Fibroblast of lung (primary cell): Measurements from ENCODE around the gene VSTM2B. TPM values are rescaled to one million over a fixed set of nuclear protein-coding genes. Genes with fewer than 3 reads are reported as not detected.

Experiments
- DNase-seq, 2 donors: peaks; one replicate each; pipeline versions ENCODE4 v3.0.0 to v3.0.0-alpha.2; 2010; ENCODE audit warnings: low read depth in 2 of 2
- H2AFZ ChIP-seq: 2 replicates; pipeline ENCODE4 v1.5.1; 2012; ENCODE audit warnings: low read length, control low read depth, inconsistent platforms
- H3K27ac ChIP-seq: 2 replicates; pipeline ENCODE4 v1.5.1; 2011; ENCODE audit warnings: low read length, control low read depth; ENCODE audit not compliant: insufficient read depth
- H3K27me3 ChIP-seq: 2 replicates; pipeline ENCODE4 v1.5.1; 2011; ENCODE audit warnings: mild to moderate bottlenecking, low read length; ENCODE audit not compliant: control insufficient read depth, insufficient read depth
- H3K36me3 ChIP-seq: 2 replicates; pipeline ENCODE4 v1.5.1; 2011; ENCODE audit warnings: low read length; ENCODE audit not compliant: control insufficient read depth, insufficient read depth
- H3K4me1 ChIP-seq: 2 replicates; pipeline ENCODE4 v1.5.1; 2011; ENCODE audit warnings: low read length; ENCODE audit not compliant: control insufficient read depth, insufficient read depth; ENCODE audit errors: extremely low read depth
- H3K4me2 ChIP-seq: 2 replicates; pipeline ENCODE4 v1.5.1; 2011; ENCODE audit warnings: low read length, control low read depth; ENCODE audit not compliant: insufficient read depth; ENCODE audit errors: extremely low read depth
- H3K4me3 ChIP-seq, 4 experiments: fragments of 200-600 bp in 1 of 4; sonication (generic) in 1 of 4; replicated peaks in 1 of 4; 2 replicates each; pipeline ENCODE4 v1.5.1; 2011 to 2016; ENCODE audit warnings: low read length in 4 of 4, low read depth in 3 of 4, mild to moderate bottlenecking in 3 of 4, control low read depth in 2 of 4, inconsistent platforms in 1 of 4, mixed read lengths in 1 of 4; ENCODE audit not compliant: insufficient read depth in 1 of 4; ENCODE audit errors: control extremely low read depth in 1 of 4
- H3K79me2 ChIP-seq: 2 replicates; pipeline ENCODE4 v1.5.1; 2012; ENCODE audit warnings: mild to moderate bottlenecking, low read length, inconsistent platforms; ENCODE audit not compliant: control insufficient read depth, insufficient read depth
- H3K9ac ChIP-seq: 2 replicates; pipeline ENCODE4 v1.5.1; 2011; ENCODE audit warnings: mild to moderate bottlenecking, low read length, control low read depth; ENCODE audit not compliant: insufficient read depth
- H3K9me3 ChIP-seq: 2 replicates; pipeline ENCODE4 v1.5.1; 2012; ENCODE audit warnings: low read depth, low read length; ENCODE audit not compliant: control insufficient read depth, insufficient read depth
- H4K20me1 ChIP-seq: 2 replicates; pipeline ENCODE4 v1.5.1; 2011; ENCODE audit warnings: low read length; ENCODE audit not compliant: control insufficient read depth, insufficient read depth; ENCODE audit errors: extremely low read depth
- EZH2 ChIP-seq: IDR thresholded peaks from 2 replicates; pipeline ENCODE4 v1.5.1; 2012; ENCODE audit warnings: low read length, control low read depth, mild to moderate bottlenecking; ENCODE audit errors: missing control alignments
- polyA plus RNA-seq, 2 donors: library from polyadenylated mRNA; depleted of rRNA in 1 of 2; stranded (reverse) in 1 of 2; unstranded in 1 of 2; fragments of >200 nt; gene quantifications; 2 replicates each; pipeline ENCODE4 v1.2.1, GENCODE V29; 2011 to 2012; ENCODE audit warnings: missing spikeins in 1 of 2
- total RNA-seq: library from RNA; depleted of rRNA; stranded (reverse); fragments of >200 nt; gene quantifications from 2 replicates; pipeline ENCODE4 v1.2.1, GENCODE V29; 2014
- TF ChIP-seq, protein P1 (sequence below), 2 donors: IDR thresholded peaks in 1 of 2; conservative IDR thresholded peaks in 1 of 2; 1 replicate in 1 of 2; 2 replicates in 1 of 2; pipeline ENCODE4 v1.5.1; 2011 to 2012; ENCODE audit warnings: low read length in 2 of 2, control low read depth in 1 of 2, inconsistent platforms in 1 of 2, low read depth in 1 of 2, mild to moderate bottlenecking in 1 of 2

VSTM2B gene
- total and polyA plus RNA-seq, 2 donors (not counting 1 experiment from before 2014, with no cell fraction given): not detected

DNA sequence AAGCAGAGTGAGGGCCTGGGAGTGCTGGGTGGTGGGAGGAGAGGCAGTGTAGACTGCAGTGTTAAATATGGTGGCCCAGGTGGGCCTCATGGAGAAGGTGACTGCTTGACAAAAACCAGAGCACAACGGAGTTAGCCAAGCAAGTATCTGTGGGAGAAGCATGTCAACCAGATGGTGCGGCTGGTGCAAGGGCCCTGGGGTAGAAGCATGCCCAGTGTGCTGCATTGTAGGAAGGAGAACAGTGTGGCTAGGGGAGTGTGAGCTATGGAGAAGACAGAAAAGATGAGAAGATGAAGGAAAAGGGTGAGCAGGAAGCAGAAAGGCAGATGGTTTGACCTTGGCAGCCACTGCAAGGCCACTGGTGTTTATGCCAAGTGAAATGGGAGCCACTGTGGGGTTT is 2.2 kb upstream of the VSTM2B start:
- no peak for DNase-seq
- no peaks in the 10 kb centered on the region for H3K9me3 ChIP-seq
- no peaks in the 10 kb centered on the region for H3K79me2 ChIP-seq
- no peak overlapping the region for H3K4me2 ChIP-seq
- no peak for TF ChIP-seq EZH2
- TF ChIP-seq, protein P1, sequence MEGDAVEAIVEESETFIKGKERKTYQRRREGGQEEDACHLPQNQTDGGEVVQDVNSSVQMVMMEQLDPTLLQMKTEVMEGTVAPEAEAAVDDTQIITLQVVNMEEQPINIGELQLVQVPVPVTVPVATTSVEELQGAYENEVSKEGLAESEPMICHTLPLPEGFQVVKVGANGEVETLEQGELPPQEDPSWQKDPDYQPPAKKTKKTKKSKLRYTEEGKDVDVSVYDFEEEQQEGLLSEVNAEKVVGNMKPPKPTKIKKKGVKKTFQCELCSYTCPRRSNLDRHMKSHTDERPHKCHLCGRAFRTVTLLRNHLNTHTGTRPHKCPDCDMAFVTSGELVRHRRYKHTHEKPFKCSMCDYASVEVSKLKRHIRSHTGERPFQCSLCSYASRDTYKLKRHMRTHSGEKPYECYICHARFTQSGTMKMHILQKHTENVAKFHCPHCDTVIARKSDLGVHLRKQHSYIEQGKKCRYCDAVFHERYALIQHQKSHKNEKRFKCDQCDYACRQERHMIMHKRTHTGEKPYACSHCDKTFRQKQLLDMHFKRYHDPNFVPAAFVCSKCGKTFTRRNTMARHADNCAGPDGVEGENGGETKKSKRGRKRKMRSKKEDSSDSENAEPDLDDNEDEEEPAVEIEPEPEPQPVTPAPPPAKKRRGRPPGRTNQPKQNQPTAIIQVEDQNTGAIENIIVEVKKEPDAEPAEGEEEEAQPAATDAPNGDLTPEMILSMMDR (conservative IDR thresholded peaks at IDR 0.05 in 1 of 2, IDR thresholded peaks at IDR 0.05 in 1 of 2; ENCODE audit: low read depth in 1 of 2, low read length in 2 of 2): no peak
- no peak overlapping the region for H3K27ac ChIP-seq
- H4K20me1 ChIP-seq: no peaks in the 10 kb centered on the region
- peaks cover 27% of the 10 kb centered on the region for H3K27me3 ChIP-seq
- H3K4me3 ChIP-seq: no peak overlapping the region
- no peak overlapping the region for H3K9ac ChIP-seq
- no peak overlapping the region for H2AFZ ChIP-seq
- no peaks in the 10 kb centered on the region for H3K36me3 ChIP-seq
- H3K4me1 ChIP-seq: no peaks in the 10 kb centered on the region

DNA sequence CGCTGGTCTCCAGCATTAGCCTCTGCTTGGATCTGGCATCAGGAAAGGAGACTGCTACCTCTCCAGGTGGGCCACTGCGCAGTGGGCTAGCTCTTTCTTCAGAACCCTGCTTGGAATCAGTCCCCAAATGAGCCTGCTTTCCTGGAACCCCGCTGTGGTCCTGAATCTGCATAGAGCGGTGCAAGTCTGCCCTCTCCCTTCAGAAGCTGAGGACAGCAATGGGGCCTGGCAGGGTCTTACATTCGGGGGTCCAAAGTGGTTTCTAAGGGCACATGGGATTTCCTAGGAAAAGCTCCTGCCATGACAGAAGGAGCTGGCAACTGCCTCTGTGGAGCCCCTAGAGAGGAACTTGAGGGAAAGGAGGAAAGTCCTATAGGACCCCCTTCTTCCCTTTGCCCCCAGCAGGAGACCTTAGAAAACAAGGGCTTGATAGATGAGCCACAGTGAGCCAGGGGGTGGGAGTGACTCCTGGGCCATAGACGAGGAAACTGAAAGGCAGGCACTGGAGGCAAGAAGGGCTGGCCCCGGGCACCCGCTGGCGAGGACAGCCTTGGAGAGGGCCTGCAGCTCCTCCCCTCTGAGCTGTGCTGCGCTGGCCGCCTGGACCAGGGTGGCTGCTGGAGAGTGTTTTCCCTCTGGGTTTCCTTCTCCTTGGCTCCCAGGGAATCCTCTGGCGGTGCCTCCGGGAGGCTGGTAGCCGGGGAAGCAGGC is 1.4 kb upstream of the VSTM2B start:
- Histone ChIP-seq H3K9ac (no peak overlapping the region), H3K4me2 (no peak overlapping the region), H4K20me1 (no peaks in the 10 kb centered on the region), H3K4me1 (no peaks in the 10 kb centered on the region), H3K79me2 (no peaks in the 10 kb centered on the region), H3K36me3 (no peaks in the 10 kb centered on the region), H3K27me3 (peaks cover 35% of the 10 kb centered on the region), H2AFZ (no peak overlapping the region), H3K9me3 (no peaks in the 10 kb centered on the region), H3K27ac (no peak overlapping the region), H3K4me3 (no peak overlapping the region)
- TF ChIP-seq, protein P1 (conservative IDR thresholded peaks at IDR 0.05 in 1 of 2, IDR thresholded peaks at IDR 0.05 in 1 of 2; ENCODE audit: low read depth in 1 of 2, low read length in 2 of 2): no peak
- TF ChIP-seq EZH2: no peak
- no peak for DNase-seq

DNA sequence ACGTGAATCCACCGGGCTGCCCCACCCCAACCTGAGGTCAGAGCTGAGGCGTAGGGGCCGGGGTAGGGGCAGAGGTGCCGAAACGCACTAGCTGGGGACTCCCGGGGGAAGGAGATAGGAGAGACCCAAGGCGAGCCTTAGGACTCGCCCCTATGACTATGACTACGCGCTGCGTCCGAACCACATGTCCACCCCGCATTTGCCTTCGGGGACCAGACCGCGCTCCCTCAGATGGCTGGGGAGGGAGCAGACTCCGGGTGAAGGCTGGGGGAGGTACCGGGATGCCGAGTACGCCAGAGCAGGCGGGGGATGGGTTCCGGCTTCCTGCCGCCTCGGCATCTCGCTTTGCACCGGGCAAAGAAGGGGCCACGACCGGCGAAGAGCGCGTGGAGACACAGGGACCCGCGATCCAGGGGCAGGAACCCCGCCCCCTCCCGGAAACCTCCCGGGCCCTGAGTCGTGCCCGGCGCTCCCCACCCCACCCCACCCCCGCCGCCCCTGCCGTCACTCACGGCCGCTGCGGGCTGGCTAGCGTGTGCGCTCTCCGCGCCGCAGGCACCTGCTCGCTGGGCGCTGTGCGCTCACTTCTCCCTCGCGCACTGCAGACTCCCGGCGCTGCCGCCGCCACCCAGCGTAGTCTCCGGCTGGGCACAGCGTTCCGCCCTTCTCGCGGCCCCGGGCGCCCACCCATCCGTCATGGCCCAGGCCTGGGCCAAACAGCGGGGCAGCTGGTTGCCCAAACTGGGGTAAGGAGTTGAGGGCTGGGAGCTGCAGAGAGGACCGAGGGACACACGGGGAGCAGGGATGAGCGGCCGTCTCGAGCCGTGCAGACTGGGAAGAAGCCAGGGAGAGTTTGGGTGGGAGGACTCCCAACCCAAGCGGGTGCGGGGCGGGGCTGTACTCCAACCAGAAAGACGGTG is 622 bp upstream of the VSTM2B start:
- Histone ChIP-seq H3K4me1 (no peaks in the 10 kb centered on the region), H2AFZ (no peak overlapping the region), H3K36me3 (no peaks in the 10 kb centered on the region), H4K20me1 (no peaks in the 10 kb centered on the region), H3K9ac (no peak overlapping the region), H3K4me2 (no peak overlapping the region), H3K79me2 (no peaks in the 10 kb centered on the region), H3K9me3 (no peaks in the 10 kb centered on the region), H3K27me3 (peaks cover 40% of the 10 kb centered on the region), H3K4me3 (no peak overlapping the region), H3K27ac (no peak overlapping the region)
- no peak for DNase-seq
- no peak for TF ChIP-seq EZH2
- TF ChIP-seq, protein P1 (conservative IDR thresholded peaks at IDR 0.05 in 1 of 2, IDR thresholded peaks at IDR 0.05 in 1 of 2; ENCODE audit: low read depth in 1 of 2, low read length in 2 of 2): no peak
